Stimulated activated CD4-positive, alpha-beta T cell treated with anti-CD3 and anti-CD28 coated beads, TNF-alpha, amount 100 ng/mL, for 1 hour (primary cell): ENCODE data around the gene ZNF436.
"Not testable (repeated sequence)": the region's sequence is repeated elsewhere in the genome, so short reads cannot be mapped to it uniquely, and the experiment has no call there.

Experiments used
- DNase-seq, 3 donors: peaks; one replicate each; pipeline ENCODE4 v3.0.0-alpha.2; 2020; ENCODE audit warnings: low read depth in 3 of 3, low spot score in 1 of 3

ZNF436 gene

GRCh38 chr1:23330846-23331245 lies 38.8 kb downstream of the ZNF436 start:
- no peak for DNase-seq

GRCh38 chr1:23325393-23325792 lies 44.2 kb downstream of the ZNF436 start:
- DNase-seq = no peak

GRCh38 chr1:23322770-23323169 lies 46.9 kb downstream of the ZNF436 start:
- DNase-seq = no peak

- DNase-seq = not testable (repeated sequence)
Observed at GRCh38 chr1:23310280-23310679, 59.4 kb downstream of the ZNF436 start.
